NCI-H187 (cell line): ENCODE data around the gene NF2.
"Not testable (repeated sequence)": the region's sequence is repeated elsewhere in the genome, so short reads cannot be mapped to it uniquely, and the experiment has no call there.

ENCODE experiments used
- DNase-seq, 2 experiments: peaks; one replicate each; lab custom pipeline; 2025; lab: John Stamatoyannopoulos, UW

NF2 gene

GRCh38 chr22:29596408-29596807 lies 7.0 kb upstream of the NF2 start:
- DNase-seq, result no peak

- DNase-seq, result not testable (repeated sequence)
Measured at GRCh38 chr22:29597871-29598683, 5.4 kb upstream of the NF2 start.

GRCh38 chr22:29598684-29599020 lies 4.8 kb upstream of the NF2 start:
- no peak for DNase-seq

DNA sequence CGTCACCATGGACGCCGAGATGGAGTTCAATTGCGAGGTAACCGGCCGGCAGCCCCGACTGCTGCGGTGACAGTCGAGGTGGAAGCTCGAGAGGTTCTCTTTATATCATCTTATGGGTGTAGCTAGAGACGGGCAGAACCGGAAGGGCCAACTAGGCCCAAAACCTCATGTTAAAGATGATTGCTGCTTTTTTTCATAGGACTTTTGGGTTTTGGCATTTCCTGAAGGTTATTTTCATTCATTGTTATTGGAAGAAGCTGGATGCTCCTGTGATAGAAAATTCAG lies 585 bp downstream of the NF2 start:
- DNase-seq, result no peak

DNA sequence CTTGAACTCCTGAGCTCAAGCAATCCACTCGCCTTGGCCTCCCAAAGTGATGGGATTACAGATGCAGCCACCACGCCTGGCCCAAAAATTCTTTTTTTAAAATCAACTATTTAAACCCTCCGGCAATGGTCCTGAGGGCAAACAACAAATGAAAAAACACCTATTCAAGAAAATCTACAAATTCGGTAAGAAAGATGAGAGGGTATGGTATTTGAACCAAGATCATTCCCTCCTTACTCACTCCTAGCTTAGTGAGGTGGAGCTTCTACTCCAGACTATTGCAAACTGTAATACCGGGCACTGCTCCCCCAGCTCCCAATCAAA lies 2.1 kb downstream of the NF2 start:
- no peak for DNase-seq

- no peak for DNase-seq
Measured at GRCh38 chr22:29606320-29606719, 2.9 kb downstream of the NF2 start.

- DNase-seq, result no peak
Measured at GRCh38 chr22:29607426-29607825, 4.0 kb downstream of the NF2 start.

GRCh38 chr22:29609139-29609538 lies 5.7 kb downstream of the NF2 start:
- DNase-seq, result no peak

GRCh38 chr22:29610780-29611179 lies 7.3 kb downstream of the NF2 start:
- no peak for DNase-seq

DNA sequence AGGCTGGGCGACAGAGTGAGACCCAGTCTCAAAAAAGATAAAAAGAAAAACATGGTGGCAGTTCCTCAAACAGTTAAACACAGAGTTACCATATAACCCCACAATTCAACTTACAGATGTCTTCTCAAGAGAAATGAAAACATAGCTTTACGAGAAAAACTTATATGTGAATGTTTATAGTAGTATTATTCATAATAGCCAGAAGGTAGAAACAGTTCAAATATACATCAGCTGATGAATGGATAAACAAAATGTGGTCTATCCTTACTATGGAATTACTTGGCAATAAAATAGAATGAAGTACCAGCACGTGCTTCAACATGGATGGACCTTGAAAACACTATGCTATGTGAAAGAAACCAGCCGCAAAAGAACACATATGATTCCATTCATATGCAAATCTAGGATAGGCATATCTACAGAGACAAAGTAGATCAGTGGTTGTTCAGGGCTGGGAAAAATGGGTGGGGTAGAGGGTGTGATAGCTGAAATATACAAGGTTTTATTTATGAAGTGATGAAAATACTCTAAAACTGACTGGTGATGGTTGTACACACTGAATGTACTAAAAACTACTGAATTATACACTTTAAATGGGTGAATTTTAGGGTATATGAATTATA lies 12.4 kb downstream of the NF2 start:
- no peak for DNase-seq

GRCh38 chr22:29617922-29618629 lies 14.6 kb downstream of the NF2 start:
- no peak for DNase-seq

GRCh38 chr22:29621761-29622526 lies 18.5 kb downstream of the NF2 start:
- DNase-seq, result no peak

- DNase-seq, result no peak
Measured at GRCh38 chr22:29623059-29623458, 19.6 kb downstream of the NF2 start.

DNA sequence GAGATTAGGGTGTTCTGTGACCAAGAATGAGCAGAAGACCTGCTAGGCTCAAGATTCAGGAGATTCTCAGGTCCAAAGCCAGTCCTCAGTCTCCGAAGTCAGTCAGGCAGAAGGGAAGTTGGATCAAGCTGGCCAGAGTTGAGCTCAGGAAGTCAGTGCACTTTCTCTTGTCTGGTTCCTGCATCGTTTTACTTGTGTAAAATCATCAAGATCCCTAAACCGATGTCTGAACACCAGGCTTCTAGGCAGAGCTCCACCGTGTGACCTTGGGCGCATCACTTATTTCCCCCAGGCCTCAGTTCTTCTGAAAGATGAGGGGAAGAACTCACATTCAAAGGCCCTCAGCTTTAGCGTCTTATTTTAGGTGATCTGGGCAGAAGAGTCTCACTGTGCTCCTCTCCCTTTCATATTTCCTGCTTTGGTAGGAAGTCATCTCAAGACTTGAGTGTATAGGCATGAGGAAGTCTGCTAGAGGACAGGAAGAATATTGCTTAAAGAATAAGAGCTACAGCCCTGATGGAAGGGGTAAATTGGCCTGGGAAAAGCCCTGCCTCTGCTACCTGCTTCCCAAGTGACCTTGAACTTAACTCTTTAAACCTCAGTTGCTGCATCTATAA lies 20.2 kb downstream of the NF2 start:
- no peak for DNase-seq

DNA sequence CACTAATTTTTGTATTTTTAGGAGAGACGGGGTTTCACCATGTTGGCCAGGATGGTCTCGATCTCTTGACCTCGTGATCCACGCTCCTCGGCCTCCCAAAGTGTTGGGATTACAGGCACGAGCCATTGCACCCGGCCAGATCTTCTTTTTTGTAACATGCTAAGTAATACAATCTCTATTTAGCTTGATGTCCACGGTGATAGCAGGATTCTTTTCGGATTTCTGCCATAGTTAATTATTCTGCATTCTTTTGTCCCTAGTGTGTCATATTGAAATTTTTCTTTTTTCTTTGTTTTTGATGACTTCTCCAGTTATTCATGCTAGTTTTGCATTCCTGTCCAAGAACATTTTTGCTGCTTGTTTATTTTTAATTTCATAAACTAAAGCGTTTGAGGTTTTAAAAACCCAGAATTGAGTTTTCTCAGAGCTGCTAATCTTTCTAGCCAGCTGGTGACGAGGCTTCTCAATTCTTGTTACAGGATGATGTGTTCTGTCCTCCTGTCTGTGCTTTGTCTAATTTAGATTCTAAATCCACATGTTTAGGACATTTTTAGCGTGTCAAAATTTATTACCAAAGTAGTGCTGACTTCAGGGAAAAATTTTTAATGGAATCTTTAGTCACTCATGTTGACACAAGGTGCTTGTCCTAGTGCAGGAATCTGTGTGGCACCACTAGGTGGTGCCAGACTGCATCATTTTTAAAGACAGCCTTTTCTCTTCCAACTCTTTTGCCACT lies 21.8 kb downstream of the NF2 start:
- no peak for DNase-seq

- DNase-seq, result no peak
Measured at GRCh38 chr22:29626497-29627195, 23.2 kb downstream of the NF2 start.

- no peak for DNase-seq
Measured at GRCh38 chr22:29627196-29627535, 23.7 kb downstream of the NF2 start.

DNA sequence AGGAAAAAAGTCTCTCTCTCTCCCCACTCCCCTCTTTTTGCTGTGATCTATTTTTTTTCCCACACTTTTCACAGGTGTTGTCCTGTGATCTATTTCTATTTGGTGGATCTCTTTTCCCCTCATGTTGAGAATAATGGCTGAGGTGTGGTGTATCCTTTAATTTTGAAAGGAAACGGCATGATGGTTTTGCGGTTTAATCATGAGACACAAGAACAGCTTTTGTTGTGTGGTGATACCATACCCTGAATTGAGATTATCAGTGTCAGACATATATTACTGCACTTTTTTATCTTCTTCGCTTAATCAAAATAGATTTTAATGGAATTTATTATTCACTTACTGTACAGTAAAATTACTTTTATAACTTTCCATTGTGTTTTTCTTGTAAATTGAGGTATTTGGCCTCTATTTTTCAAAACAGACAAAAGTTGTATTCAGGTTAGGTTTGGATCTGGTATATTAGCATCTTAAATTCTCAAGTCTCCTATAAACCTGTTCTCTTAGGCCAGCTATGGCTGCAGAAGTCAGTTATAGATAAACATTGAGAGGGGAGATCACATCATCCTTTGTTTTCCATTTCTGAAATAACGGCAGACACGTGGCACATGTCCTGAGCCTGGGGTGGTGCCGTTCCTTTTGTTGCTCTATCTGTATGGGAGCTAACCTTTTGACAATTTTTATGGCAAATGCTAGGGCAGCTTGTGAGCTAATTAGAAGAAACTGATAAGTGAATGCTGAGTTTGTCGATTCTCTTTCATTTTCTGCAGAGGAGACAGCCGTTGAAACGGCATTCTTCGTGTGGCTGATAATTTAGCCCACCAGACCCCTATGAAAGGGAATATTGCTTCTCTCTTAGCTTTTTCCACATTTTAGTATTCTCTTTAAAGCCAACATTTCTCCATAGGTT lies 25.8 kb downstream of the NF2 start:
- DNase-seq, result no peak

DNA sequence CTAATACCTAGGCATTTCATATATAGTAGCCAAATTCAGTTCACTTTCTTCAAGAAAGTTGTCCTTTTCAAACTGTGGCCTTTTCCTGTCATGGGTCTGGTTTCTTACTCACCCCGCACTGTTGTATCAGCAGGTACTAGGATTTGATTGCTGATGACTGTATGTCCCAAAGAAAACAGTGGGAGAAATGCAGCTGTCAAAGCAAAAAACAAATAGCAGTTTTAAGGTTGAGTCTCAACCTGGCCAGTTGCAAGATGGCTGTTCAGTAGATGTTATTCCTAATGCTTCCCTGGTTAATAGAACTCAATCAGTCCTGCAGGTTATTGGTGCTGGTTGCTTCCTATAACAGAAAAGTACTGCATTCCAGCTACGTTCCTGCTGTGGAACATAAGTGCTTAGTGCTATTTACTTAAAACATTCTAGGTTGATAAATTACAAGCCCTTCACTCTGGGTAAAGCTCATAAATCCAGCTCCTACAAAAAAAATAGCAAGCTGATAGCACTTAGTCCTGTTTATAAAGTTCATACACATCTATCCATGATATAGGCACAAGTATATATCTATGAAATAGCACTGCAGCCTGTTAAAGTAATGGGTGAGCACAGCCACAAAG lies 26.6 kb downstream of the NF2 start:
- no peak for DNase-seq

DNA sequence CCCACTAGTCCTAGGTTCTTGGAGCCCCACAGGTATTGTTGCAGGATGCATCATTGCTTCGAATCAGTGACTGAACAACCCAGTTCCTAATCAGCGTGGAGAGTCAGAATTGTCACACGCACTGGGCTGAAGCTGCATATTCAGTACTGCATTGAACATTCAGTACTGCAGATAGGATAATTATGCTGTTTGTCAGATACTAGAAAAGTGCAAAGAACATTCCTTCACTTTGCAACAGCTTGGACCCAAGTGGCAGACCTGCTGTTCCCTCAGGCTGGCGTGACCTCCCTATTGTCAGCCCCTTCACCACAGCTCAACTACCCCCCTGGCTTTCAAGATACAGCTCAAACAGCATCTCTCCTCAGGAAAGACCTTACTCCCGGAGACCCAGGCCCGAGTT lies 27.6 kb downstream of the NF2 start:
- no peak for DNase-seq
